K562 (cell line): Measurements from ENCODE around the gene YKT6. TPM values are rescaled to one million over a fixed set of nuclear protein-coding genes. Genes with fewer than 3 reads are reported as not detected.

Source experiments
- ATAC-seq: fragments of 200-7000 bp; cut with Tn5 transposase; 3 replicates; pipeline ENCODE4 v1.9.1; 2020; ENCODE audit warnings: moderate library complexity
- BruUV-seq: library from RNA; stranded (reverse); fragments of 400-500 nt; replicated peaks from 2 replicates; lab custom pipeline; 2021; lab: Mats Ljungman, UMichigan
- CTCF ChIA-PET: fragments of 300-600 bp; formaldehyde crosslinking; extraction: SDS; loops from one replicate; lab custom pipeline; 2021; ENCODE audit warnings: low intra/inter-chr PET ratio; lab: Yijun Ruan, JAX
- POLR2A ChIA-PET: fragments of 300-600, 350-650 bp; sonication (Branson Sonifier 250); formaldehyde crosslinking; extraction: SDS; loops from one replicate; lab custom pipeline; 2021; ENCODE audit warnings: antibody characterized with exemption, inconsistent platforms; lab: Yijun Ruan, JAX
- DNase-seq, 4 experiments: peaks; one replicate each; pipeline versions ENCODE4 v3.0.0 to v3.0.0-alpha.2; 2011 to 2018; ENCODE audit warnings: low spot score in 3 of 4, mixed read lengths in 3 of 4; ENCODE audit errors: extremely low read depth in 1 of 4
- FAIRE-seq: peaks from 2 replicates; lab custom pipeline; 2011; peaks lifted over from hg19 to GRCh38; lab: Jason Lieb, UNC
- H2AFZ ChIP-seq: 2 replicates; pipeline ENCODE4 v1.6.0; 2011; ENCODE audit warnings: low read depth, low read length, control low read depth, inconsistent platforms
- H3K27ac ChIP-seq: fragments of 200-600 bp; 3 replicates; pipeline ENCODE4 v1.8.0; 2011; ENCODE audit warnings: low read depth, mild to moderate bottlenecking, control low read depth, inconsistent platforms, low read length, moderate library complexity, mixed read lengths; ENCODE audit errors: extremely low read depth
- H3K27me3 ChIP-seq, 2 experiments: fragments of 300-600 bp in 1 of 2; 2 replicates in 1 of 2; 3 replicates in 1 of 2; pipeline versions ENCODE4 v1.6.0 to v1.8.0; 2011; ENCODE audit warnings: inconsistent platforms in 2 of 2, low read length in 2 of 2, mild to moderate bottlenecking in 1 of 2, mixed read lengths in 1 of 2, moderate library complexity in 1 of 2; ENCODE audit not compliant: control insufficient read depth in 2 of 2, insufficient read depth in 2 of 2
- H3K36me3 ChIP-seq: fragments of 300-600 bp; 3 replicates; pipeline ENCODE4 v1.8.0; 2011; ENCODE audit warnings: mild to moderate bottlenecking, low read length, inconsistent platforms; ENCODE audit not compliant: control insufficient read depth, insufficient read depth
- H3K4me1 ChIP-seq, 2 experiments: fragments of 200-600 bp in 1 of 2; replicated peaks in 1 of 2; 2 replicates in 1 of 2; 3 replicates in 1 of 2; pipeline versions ENCODE4 v1.5.1 to v1.8.0; 2011; ENCODE audit warnings: inconsistent platforms in 2 of 2, low read length in 2 of 2, mild to moderate bottlenecking in 1 of 2, mixed read lengths in 1 of 2, moderate library complexity in 1 of 2; ENCODE audit not compliant: control insufficient read depth in 2 of 2, insufficient read depth in 2 of 2
- H3K4me2 ChIP-seq: 2 replicates; pipeline ENCODE4 v1.6.1; 2011; ENCODE audit warnings: low read length, control low read depth, inconsistent platforms, mixed read lengths; ENCODE audit not compliant: insufficient read depth
- H3K4me3 ChIP-seq: fragments of 200-600 bp; sonication (generic), shearing (Covaris generic); 2 replicates; pipeline ENCODE4 v1.5.1; 2016; ENCODE audit warnings: control low read depth, inconsistent platforms
- H3K79me2 ChIP-seq: fragments of 200-600 bp; 3 replicates; pipeline ENCODE4 v1.8.0; 2011; ENCODE audit warnings: low read length, inconsistent platforms; ENCODE audit not compliant: control insufficient read depth, insufficient read depth
- H3K9ac ChIP-seq, 2 experiments: 2 replicates each; pipeline versions ENCODE4 v1.6.0 to v1.6.1; 2011; ENCODE audit warnings: low read depth in 2 of 2, low read length in 2 of 2, control low read depth in 1 of 2, inconsistent platforms in 1 of 2, mild to moderate bottlenecking in 1 of 2, mixed read lengths in 1 of 2; ENCODE audit not compliant: insufficient read depth in 1 of 2
- H3K9me1 ChIP-seq: one replicate; pipeline ENCODE4 v1.6.0; 2011; ENCODE audit warnings: inconsistent platforms, mild to moderate bottlenecking, low read length, moderate library complexity; ENCODE audit not compliant: control insufficient read depth, insufficient read depth
- H3K9me3 ChIP-seq: replicated peaks from 2 replicates; pipeline ENCODE4 v1.5.1; 2011; ENCODE audit warnings: low read depth, low read length, inconsistent platforms; ENCODE audit not compliant: control insufficient read depth, insufficient read depth
- H4K20me1 ChIP-seq: replicated peaks from 2 replicates; pipeline ENCODE4 v1.6.1; 2011; ENCODE audit warnings: low read length, inconsistent platforms, mixed read lengths; ENCODE audit not compliant: control insufficient read depth, insufficient read depth
- ARID2 ChIP-seq: fragments of 450-650 bp; IDR thresholded peaks from 2 replicates; pipeline ENCODE4 v1.6.1; 2017; ENCODE audit warnings: antibody characterized with exemption, mild to moderate bottlenecking
- COPS2 ChIP-seq: fragments of 450-650 bp; conservative IDR thresholded peaks from 2 replicates; pipeline ENCODE4 v1.6.1; 2016; ENCODE audit warnings: mild to moderate bottlenecking, moderate library complexity
- IRF2 ChIP-seq: sonication (generic); formaldehyde crosslinking; IDR thresholded peaks from 2 replicates; pipeline ENCODE4 v1.8.1; 2022; ENCODE audit warnings: mild to moderate bottlenecking, missing genetic modification reagents
- SREBF1 ChIP-seq: fragments of 150-350 bp; IDR thresholded peaks from 2 replicates; pipeline ENCODE4 v1.6.1; 2014; ENCODE audit warnings: antibody characterized with exemption, low read depth, low read length, borderline replicate concordance
- ZFP1 ChIP-seq: fragments of 450-650 bp; formaldehyde crosslinking; IDR thresholded peaks from 2 replicates; pipeline ENCODE4 v1.4.0; 2020; ENCODE audit warnings: mild to moderate bottlenecking, mixed read lengths
- ZFP36 ChIP-seq: fragments of 150-350 bp; IDR thresholded peaks from 2 replicates; pipeline ENCODE4 v1.6.1; 2018; ENCODE audit warnings: low read length, low read depth; ENCODE audit not compliant: partially characterized antibody
- WGBS: fragments of 100-300 bp; shearing (Covaris generic); methylation state at CpG from one replicate; pipeline ENCODE4 v1.1.6; 2016; ENCODE audit warnings: low coverage, mixed read lengths; ENCODE audit not compliant: insufficient coverage; ENCODE audit errors: missing lambda C conversion rate; 5-methylcytosine and 5-hydroxymethylcytosine counted together
- in situ Hi-C: fragments of 300-500 bp; cut with MboI; formaldehyde crosslinking; loops from 4 replicates; pipeline ENCODE4 v1.15.0; 2018; ENCODE audit warnings: inconsistent platforms, mixed read lengths
- intact Hi-C: fragments of 100-400 bp; cut with micrococcal nuclease; formaldehyde crosslinking; loops from 2 replicates; pipeline ENCODE4 v1.14.2; 2022
- polyA plus RNA-seq, 8 experiments: library from polyadenylated mRNA; depleted of rRNA in 4 of 8; stranded (reverse) in 5 of 8; unstranded in 3 of 8; fragments of >200 nt; fragmentation: Nextera tagmentation in 2 of 8; fragmentation: Illumina TruSeq in 1 of 8; extraction: Ambion mirVana in 2 of 8; extraction: Trizol in 1 of 8; gene quantifications; 2 replicates each; pipeline versions ENCODE4 v1.2.1 to v1.2.3, GENCODE V29; 2011 to 2014; ENCODE audit warnings: inconsistent platforms in 1 of 8, missing spikeins in 1 of 8
- total RNA-seq, 7 experiments: library from RNA; depleted of rRNA in 6 of 7; stranded (reverse); fragments of >200 nt in 6 of 7; fragmentation: Illumina TruSeq in 2 of 7; extraction: Trizol in 2 of 7; gene quantifications; 2 replicates each; pipeline versions ENCODE4 v1.2.1 to v1.2.3, GENCODE V29; 2011 to 2021; ENCODE audit warnings: low replicate concordance in 1 of 7
- TF ChIP-seq, protein P1 (sequence below): fragments of 200-800 bp; sonication (Bioruptor generic); IDR thresholded peaks from 2 replicates; pipeline ENCODE4 v1.6.1; 2016; ENCODE audit warnings: missing genetic modification characterization, missing compliant biosample characterization
- TF ChIP-seq, protein P2 (sequence below): sonication (generic); formaldehyde crosslinking; IDR thresholded peaks from 2 replicates; pipeline ENCODE4 v1.8.0; 2023; ENCODE audit warnings: mild to moderate bottlenecking, missing genetic modification reagents

The YKT6 gene
- total and polyA plus RNA-seq, 9 of the 15 experiments (the other 6 are each of a cell fraction or from before 2014, with no cell fraction given): 1.6 to 90.6 (median 75.1) TPM

DNA sequence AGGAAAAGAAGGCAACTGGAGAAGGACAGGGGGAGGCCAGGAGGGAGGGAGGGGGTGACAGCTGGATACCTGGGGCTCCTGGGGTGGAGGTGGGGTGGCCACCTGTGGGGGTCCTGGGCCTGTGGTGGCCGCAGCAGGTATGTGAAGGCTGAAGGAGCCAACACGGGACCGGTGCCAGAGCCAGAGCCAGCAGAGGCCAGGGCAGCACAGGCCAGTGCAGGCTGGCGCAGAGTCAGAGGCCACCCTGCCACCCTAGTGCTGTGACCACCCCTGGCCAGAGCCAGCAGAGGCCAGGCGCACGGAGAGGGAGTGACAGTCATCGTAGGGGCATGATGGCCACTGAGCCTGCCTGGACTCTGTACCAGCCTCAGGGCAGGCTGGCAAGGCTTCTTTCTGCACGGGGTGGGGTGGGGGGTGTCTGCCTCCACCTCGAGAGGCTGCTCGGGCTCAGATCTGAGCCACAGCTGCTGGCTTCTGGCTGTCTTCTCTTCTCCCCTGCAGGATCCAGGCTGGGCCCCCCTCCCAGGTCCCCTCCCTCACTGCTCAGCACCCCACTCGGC, 28.8 kb downstream of the YKT6 start:
- no peaks in the 10 kb centered on the region for H3K9me1 ChIP-seq
- CTCF ChIA-PET: no interaction called here
- in situ Hi-C loops: no loop called here
- no peak overlapping the region for H3K9ac ChIP-seq
- no TSS peak for BruUV-seq
- H3K4me3 ChIP-seq: no peak overlapping the region
- H3K4me2 ChIP-seq: no peak overlapping the region
- H3K9me3 ChIP-seq: no peaks in the 10 kb centered on the region
- peaks cover 0 to 50% of the 10 kb centered on the region in 2 experiments; a peak in 2 of 5 replicates for H3K4me1 ChIP-seq
- intact Hi-C loops: no loop called here
- H3K27ac ChIP-seq: no peak overlapping the region
- no peak for DNase-seq
- peaks cover 23 to 84% of the 10 kb centered on the region in 2 experiments; a peak in 4 of 5 replicates for H3K27me3 ChIP-seq
- TF ChIP-seq ARID2 (no peak), ZFP36 (no peak), COPS2 (no peak), IRF2 (CRISPR knock-in tag) (no peak), SREBF1 (no peak)
- no peaks in the 10 kb centered on the region for H3K79me2 ChIP-seq
- no peak for ATAC-seq
- WGBS: 2% methylated on average over 8 of the region's 11 CpGs
- POLR2A ChIA-PET: interaction anchor here (1.4 kb wide), 1 partner anchor 49 kb away, joined by 3 read pairs; no protein-coding TSS in a partner anchor
- H2AFZ ChIP-seq: no peak overlapping the region
- H3K36me3 ChIP-seq: no peaks in the 10 kb centered on the region
- peaks cover 9% of the 10 kb centered on the region; the same call in 1 of the 2 replicates for H4K20me1 ChIP-seq
- no peak for FAIRE-seq

DNA sequence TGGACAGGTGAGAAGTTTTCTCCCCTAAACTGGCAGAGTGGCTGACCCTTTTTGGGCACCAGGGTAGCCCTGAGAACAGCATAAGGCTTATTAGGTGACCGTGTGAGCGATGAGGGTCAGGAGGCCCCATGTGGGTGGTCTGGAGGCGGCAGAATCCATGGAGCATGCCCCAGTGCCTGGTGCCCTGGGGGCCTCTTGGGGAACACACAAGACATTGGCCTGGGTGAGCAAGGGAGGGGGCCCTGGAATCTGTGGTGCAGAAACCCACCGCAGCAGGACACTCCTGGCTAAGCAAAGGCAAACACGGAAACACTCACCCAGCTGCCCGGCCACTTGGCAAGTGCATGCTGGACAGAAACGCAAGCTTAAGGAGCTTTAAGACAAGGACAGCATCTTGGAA, 29.5 kb downstream of the YKT6 start:
- Histone ChIP-seq H3K9me1 (no peaks in the 10 kb centered on the region), H3K27ac (no peak overlapping the region), H3K9ac (no peak overlapping the region), H3K79me2 (no peaks in the 10 kb centered on the region), H3K4me2 (no peak overlapping the region), H3K4me1 (peaks cover 0 to 55% of the 10 kb centered on the region in 2 experiments; a peak in 2 of 5 replicates), H3K27me3 (peaks cover 23 to 84% of the 10 kb centered on the region in 2 experiments; a peak in 4 of 5 replicates), H4K20me1 (peaks cover 9% of the 10 kb centered on the region; the same call in 1 of the 2 replicates), H2AFZ (no peak overlapping the region), H3K36me3 (no peaks in the 10 kb centered on the region), H3K4me3 (no peak overlapping the region), H3K9me3 (no peaks in the 10 kb centered on the region)
- intact Hi-C loops (no loop called here), in situ Hi-C loops (no loop called here)
- WGBS: 2% methylated on average over 7 of the region's 7 CpGs
- no peak for FAIRE-seq
- ChIA-PET CTCF (no interaction called here), POLR2A (interaction anchor here (1.1 kb wide), 1 partner anchor 21 kb away, joined by 3 read pairs; no protein-coding TSS in a partner anchor)
- no peak for DNase-seq
- no peak for ATAC-seq
- no TSS peak for BruUV-seq
- TF ChIP-seq, protein P1, sequence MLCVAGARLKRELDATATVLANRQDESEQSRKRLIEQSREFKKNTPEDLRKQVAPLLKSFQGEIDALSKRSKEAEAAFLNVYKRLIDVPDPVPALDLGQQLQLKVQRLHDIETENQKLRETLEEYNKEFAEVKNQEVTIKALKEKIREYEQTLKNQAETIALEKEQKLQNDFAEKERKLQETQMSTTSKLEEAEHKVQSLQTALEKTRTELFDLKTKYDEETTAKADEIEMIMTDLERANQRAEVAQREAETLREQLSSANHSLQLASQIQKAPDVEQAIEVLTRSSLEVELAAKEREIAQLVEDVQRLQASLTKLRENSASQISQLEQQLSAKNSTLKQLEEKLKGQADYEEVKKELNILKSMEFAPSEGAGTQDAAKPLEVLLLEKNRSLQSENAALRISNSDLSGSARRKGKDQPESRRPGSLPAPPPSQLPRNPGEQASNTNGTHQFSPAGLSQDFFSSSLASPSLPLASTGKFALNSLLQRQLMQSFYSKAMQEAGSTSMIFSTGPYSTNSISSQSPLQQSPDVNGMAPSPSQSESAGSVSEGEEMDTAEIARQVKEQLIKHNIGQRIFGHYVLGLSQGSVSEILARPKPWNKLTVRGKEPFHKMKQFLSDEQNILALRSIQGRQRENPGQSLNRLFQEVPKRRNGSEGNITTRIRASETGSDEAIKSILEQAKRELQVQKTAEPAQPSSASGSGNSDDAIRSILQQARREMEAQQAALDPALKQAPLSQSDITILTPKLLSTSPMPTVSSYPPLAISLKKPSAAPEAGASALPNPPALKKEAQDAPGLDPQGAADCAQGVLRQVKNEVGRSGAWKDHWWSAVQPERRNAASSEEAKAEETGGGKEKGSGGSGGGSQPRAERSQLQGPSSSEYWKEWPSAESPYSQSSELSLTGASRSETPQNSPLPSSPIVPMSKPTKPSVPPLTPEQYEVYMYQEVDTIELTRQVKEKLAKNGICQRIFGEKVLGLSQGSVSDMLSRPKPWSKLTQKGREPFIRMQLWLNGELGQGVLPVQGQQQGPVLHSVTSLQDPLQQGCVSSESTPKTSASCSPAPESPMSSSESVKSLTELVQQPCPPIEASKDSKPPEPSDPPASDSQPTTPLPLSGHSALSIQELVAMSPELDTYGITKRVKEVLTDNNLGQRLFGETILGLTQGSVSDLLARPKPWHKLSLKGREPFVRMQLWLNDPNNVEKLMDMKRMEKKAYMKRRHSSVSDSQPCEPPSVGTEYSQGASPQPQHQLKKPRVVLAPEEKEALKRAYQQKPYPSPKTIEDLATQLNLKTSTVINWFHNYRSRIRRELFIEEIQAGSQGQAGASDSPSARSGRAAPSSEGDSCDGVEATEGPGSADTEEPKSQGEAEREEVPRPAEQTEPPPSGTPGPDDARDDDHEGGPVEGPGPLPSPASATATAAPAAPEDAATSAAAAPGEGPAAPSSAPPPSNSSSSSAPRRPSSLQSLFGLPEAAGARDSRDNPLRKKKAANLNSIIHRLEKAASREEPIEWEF (CRISPR knock-in tag): no peak
- TF ChIP-seq, protein P2, sequence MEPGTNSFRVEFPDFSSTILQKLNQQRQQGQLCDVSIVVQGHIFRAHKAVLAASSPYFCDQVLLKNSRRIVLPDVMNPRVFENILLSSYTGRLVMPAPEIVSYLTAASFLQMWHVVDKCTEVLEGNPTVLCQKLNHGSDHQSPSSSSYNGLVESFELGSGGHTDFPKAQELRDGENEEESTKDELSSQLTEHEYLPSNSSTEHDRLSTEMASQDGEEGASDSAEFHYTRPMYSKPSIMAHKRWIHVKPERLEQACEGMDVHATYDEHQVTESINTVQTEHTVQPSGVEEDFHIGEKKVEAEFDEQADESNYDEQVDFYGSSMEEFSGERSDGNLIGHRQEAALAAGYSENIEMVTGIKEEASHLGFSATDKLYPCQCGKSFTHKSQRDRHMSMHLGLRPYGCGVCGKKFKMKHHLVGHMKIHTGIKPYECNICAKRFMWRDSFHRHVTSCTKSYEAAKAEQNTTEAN: no peak
- TF ChIP-seq ZFP1 (CRISPR knock-in tag): no peak
